GM12892 (cell line): ENCODE measurements around the gene DUSP1.

Source experiments
- POLR2A ChIP-seq: IDR thresholded peaks from 2 replicates; pipeline ENCODE4 v1.6.1; 2011; ENCODE audit warnings: low read depth, low read length, control low read depth
- POLR2AphosphoS5 ChIP-seq: IDR thresholded peaks from 2 replicates; pipeline ENCODE4 v1.6.1; 2011; ENCODE audit warnings: low read depth, low read length, control low read depth
- TAF1 ChIP-seq: IDR thresholded peaks from 2 replicates; pipeline ENCODE4 v1.6.1; 2011; ENCODE audit warnings: low read depth, mild to moderate bottlenecking, control low read depth, low read length, borderline replicate concordance

GRCh38 chr5:172788771-172789686, 18.0 kb upstream of the DUSP1 start:
- TF ChIP-seq POLR2AphosphoS5, result no peak
- TF ChIP-seq POLR2A, result no peak
- no peak for TF ChIP-seq TAF1
